Cardiac fibroblast (primary cell): ENCODE measurements around the gene TNIK.

ENCODE experiments used
- DNase-seq, 2 donors: peaks; one replicate each; pipeline versions ENCODE4 v3.0.0 to v3.0.0-alpha.2; 2010; ENCODE audit warnings: low read depth in 2 of 2
- H3K4me3 ChIP-seq, 2 donors: replicated peaks in 1 of 2; 1 replicate in 1 of 2; 2 replicates in 1 of 2; pipeline ENCODE4 v1.5.1; 2011; ENCODE audit warnings: low read depth in 2 of 2, low read length in 2 of 2, mild to moderate bottlenecking in 2 of 2, moderate library complexity in 1 of 2
- TF ChIP-seq, protein P1 (sequence below): IDR thresholded peaks from one replicate; pipeline ENCODE4 v1.5.1; 2011; ENCODE audit warnings: low read depth, mild to moderate bottlenecking, low read length, inconsistent platforms

Gene TNIK

DNA sequence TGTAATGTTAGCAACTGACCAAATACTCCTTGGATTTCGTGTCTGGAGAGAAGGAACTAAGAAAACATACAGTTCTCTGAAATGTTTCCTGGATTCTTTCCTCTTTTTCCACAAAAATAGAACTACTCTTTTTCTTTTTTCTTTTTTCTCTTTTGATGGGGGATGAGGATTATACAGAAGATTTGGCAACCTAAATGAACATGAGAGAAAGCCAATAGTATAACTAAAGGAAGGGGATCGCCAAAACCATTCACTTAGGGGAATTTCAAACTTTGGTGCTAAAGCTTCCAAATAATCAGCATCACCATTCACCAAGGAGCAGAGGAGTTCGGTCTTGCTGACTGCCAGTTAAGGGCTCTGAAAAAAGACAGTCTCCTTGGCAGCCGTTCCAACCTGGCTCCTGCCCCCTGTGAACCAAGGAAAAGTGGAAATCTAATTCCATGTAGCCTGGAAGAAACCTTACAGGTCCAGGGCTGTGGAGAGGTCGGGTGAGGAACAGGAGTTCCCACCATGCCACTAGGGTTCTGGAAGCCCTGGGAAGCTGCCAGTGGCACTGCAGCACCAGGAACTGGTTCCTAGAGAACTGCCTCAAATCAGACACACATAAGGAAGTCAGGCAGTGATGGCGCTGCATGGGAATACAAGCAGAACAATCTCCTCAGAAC lies 176.9 kb downstream of the TNIK start:
- TF ChIP-seq, protein P1, sequence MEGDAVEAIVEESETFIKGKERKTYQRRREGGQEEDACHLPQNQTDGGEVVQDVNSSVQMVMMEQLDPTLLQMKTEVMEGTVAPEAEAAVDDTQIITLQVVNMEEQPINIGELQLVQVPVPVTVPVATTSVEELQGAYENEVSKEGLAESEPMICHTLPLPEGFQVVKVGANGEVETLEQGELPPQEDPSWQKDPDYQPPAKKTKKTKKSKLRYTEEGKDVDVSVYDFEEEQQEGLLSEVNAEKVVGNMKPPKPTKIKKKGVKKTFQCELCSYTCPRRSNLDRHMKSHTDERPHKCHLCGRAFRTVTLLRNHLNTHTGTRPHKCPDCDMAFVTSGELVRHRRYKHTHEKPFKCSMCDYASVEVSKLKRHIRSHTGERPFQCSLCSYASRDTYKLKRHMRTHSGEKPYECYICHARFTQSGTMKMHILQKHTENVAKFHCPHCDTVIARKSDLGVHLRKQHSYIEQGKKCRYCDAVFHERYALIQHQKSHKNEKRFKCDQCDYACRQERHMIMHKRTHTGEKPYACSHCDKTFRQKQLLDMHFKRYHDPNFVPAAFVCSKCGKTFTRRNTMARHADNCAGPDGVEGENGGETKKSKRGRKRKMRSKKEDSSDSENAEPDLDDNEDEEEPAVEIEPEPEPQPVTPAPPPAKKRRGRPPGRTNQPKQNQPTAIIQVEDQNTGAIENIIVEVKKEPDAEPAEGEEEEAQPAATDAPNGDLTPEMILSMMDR, result no peak
- no peak overlapping the region for H3K4me3 ChIP-seq
- DNase-seq, result peak in 1 of 2 donors; percentile 31

DNA sequence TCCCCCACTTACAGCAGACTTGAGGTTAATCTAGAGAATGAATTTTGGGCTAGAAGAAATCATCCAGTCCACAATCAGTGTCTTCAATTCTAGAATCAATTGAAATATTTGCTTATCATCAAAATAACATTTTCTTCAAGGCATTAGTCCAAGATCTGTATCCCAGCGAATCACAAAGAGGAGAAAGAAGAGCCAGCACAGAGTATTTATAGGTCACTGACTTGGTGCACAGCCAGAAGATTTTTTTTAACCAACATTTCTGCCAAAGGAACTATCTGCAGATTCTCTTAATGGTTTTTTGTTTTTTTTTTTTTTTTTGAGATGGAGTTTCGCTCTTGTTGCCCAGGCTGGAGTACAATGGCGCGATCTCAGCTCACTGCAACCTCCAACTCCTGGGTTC lies 178.2 kb downstream of the TNIK start:
- peak; percentile 76 to 90 for DNase-seq
- TF ChIP-seq, protein P1, result no peak
- no peak overlapping the region for H3K4me3 ChIP-seq

DNA sequence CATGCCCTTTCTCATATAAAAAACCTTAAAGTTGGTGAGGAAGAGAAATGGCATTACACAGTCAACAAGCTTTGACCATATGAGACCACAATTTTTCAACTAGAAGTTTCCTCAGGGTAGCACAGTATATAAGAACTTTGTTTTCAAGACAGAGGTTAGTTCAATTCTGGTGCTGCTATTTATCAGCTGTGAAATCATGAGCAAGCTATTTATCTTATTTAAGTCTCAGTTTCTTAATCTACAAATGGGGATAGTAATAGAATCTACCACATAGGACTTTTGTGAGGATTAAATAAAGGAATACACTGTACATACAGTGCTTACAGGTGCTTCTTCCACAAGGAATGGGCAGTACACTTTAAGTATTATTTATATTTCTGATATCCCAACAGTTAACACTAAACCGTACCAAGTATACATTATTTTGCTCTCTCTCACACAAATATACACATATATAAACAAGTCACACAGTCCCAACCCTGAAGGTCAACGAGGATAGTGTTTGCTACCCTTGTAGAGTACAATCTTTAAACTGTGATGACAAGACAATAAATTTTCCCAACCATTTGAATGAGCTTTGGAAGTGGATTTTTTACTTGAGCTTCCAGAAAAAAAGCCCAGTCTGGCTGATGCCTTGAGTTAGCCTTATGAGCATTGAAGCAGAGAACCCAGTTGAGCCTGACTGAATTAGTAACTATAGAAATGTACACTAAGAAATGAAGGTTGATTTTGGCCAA lies 178.8 kb downstream of the TNIK start:
- TF ChIP-seq, protein P1, result no peak
- DNase-seq, result no peak
- no peak overlapping the region for H3K4me3 ChIP-seq

DNA sequence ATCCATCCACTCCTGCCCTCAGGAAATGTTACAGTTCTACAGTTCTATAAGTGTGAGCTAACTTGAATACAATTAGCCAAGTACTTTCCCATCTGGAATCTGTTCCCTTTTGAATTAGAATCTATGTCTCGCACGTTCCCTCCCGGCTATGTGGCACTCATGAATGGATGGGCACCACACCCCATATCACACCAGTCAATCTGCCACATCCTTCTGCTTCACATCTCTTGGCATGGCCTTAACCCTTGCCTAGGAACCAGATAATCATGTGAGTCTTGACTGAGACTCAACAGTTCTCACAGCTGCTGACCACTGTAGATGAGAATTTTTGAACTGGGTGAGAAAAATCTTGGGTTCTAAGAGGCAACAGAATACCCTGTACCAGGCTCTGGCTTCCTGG lies 180.2 kb downstream of the TNIK start:
- no peak overlapping the region for H3K4me3 ChIP-seq
- no peak for DNase-seq
- TF ChIP-seq, protein P1, result no peak

DNA sequence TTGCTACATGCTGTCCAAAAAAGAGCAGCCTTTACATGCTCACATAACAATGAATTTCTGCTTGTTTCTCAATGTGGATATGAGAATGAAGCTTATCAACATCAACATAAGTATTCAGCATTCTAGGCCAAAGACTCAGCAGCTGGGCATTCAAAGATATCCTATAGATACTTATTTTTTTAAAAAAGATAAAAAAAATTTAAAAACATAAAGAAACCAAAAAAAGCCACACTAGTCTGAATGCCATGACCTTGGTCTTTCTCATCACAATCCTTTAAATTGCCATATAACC lies 182.0 kb downstream of the TNIK start:
- TF ChIP-seq, protein P1, result no peak

DNA sequence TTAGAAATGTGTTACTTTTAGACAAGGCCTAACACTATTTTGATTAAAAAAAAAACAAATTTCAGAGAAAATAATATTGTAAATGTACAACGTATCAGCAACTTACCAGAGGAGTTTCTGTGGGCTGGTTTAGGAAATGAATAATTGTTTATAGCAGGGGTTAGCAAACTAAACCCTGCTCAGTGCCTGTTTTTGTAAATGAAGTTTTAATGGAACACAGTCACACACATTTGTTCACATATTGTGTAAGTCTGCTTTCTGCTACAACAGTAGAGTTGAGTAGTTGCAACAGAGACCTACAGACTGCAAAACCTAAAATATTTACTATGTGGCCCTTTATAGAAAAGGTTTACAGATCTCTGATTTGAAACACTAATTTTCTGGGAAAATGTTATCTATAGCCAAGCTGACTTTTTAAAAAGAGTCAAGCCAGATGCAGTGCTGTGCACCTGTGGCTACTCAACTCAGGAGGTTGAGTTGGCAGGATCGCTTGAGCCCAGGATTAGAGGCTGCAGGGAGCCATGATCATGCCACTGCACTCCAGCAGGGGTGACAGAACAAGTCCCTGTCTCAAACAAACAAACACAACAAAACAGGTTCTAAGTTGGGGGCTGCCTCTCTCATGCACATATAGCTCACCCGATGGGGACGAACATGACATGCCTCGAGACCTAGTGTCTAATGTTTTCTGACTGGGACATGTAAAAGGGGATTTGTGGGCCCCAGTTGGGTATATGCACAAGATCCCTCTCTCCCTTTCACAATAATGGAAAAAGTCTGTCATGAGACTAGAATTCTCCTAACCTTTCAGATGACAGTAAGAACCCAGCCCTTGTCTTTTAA lies 182.5 kb downstream of the TNIK start:
- TF ChIP-seq, protein P1, result no peak
- H3K4me3 ChIP-seq, result no peak overlapping the region
- no peak for DNase-seq

More for the DNA sequence above, 182.0 kb downstream of the TNIK start:
- no peak overlapping the region for H3K4me3 ChIP-seq
- DNase-seq, result peak in 1 of 2 donors; percentile 16
